K562 (cell line): Measurements from ENCODE around the gene NUB1.

Source experiments
- FOSL1 ChIP-seq: fragments of 200-800 bp; sonication (Bioruptor generic); conservative IDR thresholded peaks from 2 replicates; pipeline ENCODE4 v1.6.1; 2016; ENCODE audit warnings: missing genetic modification characterization, missing compliant biosample characterization
- FOXA3 ChIP-seq, 2 experiments: fragments of 450-650 bp in 1 of 2; sonication (generic) in 1 of 2; formaldehyde crosslinking; IDR thresholded peaks in 1 of 2; conservative IDR thresholded peaks in 1 of 2; 2 replicates each; pipeline versions ENCODE4 v1.4.0 to v1.8.0; 2020 to 2022; ENCODE audit warnings: mild to moderate bottlenecking in 2 of 2, missing genetic modification reagents in 1 of 2
- SLC30A9 ChIP-seq: fragments of 250-450 bp; sonication (Bioruptor Pico); IDR thresholded peaks from 2 replicates; pipeline ENCODE4 v1.8.0; 2022; ENCODE audit warnings: mild to moderate bottlenecking, moderate library complexity

GRCh38 chr7:151375530-151376217 is 34.1 kb downstream of the NUB1 start:
- TF ChIP-seq SLC30A9 (CRISPR knock-in tag) = no peak
- no peak for TF ChIP-seq FOXA3 (CRISPR knock-in tag; conservative IDR thresholded peaks at IDR 0.05 in 1 of 2, IDR thresholded peaks at IDR 0.05 in 1 of 2)
- no peak for TF ChIP-seq FOSL1 (tag)
